Nephron progenitor cell (in vitro differentiated cells): ENCODE data around the gene PRR14L.
"Not testable (repeated sequence)": the region's sequence is repeated elsewhere in the genome, so short reads cannot be mapped to it uniquely, and the experiment has no call there.

Source experiments
- DNase-seq: peaks from one replicate; pipeline ENCODE4 v3.0.0; 2021
- H3K27ac Mint-ChIP-seq: 2 replicates; pipeline ENCODE4 v1.8.0; 2021; ENCODE audit warnings: mild to moderate bottlenecking, moderate library complexity, mixed read lengths
- H3K27me3 Mint-ChIP-seq: 2 replicates; pipeline ENCODE4 v1.8.0; 2021; ENCODE audit warnings: mild to moderate bottlenecking, low read depth, mixed read lengths; ENCODE audit not compliant: poor library complexity
- H3K36me3 Mint-ChIP-seq: 2 replicates; pipeline ENCODE4 v1.8.0; 2021; ENCODE audit warnings: low read depth, mixed read lengths
- H3K4me1 Mint-ChIP-seq: 2 replicates; pipeline ENCODE4 v1.8.0; 2021; ENCODE audit warnings: mixed read lengths
- H3K4me3 Mint-ChIP-seq: 2 replicates; pipeline ENCODE4 v1.8.0; 2021; ENCODE audit warnings: mild to moderate bottlenecking, moderate library complexity, mixed read lengths
- H3K9me3 Mint-ChIP-seq: 2 replicates; pipeline ENCODE4 v1.8.0; 2021; ENCODE audit warnings: mild to moderate bottlenecking, moderate library complexity, mixed read lengths
- TF ChIP-seq, protein P1 (sequence below): fragments of 200-600 bp; sonication (generic); IDR thresholded peaks from 2 replicates; pipeline ENCODE4 v1.5.0; 2021; ENCODE audit warnings: antibody characterized with exemption

Gene PRR14L

GRCh38 chr22:31743871-31744270 lies 6.1 kb downstream of the PRR14L start:
- no peak overlapping the region for H3K27ac Mint-ChIP-seq
- no peak overlapping the region for H3K4me3 Mint-ChIP-seq
- H3K27me3 Mint-ChIP-seq, result no peaks in the 10 kb centered on the region
- TF ChIP-seq, protein P1, sequence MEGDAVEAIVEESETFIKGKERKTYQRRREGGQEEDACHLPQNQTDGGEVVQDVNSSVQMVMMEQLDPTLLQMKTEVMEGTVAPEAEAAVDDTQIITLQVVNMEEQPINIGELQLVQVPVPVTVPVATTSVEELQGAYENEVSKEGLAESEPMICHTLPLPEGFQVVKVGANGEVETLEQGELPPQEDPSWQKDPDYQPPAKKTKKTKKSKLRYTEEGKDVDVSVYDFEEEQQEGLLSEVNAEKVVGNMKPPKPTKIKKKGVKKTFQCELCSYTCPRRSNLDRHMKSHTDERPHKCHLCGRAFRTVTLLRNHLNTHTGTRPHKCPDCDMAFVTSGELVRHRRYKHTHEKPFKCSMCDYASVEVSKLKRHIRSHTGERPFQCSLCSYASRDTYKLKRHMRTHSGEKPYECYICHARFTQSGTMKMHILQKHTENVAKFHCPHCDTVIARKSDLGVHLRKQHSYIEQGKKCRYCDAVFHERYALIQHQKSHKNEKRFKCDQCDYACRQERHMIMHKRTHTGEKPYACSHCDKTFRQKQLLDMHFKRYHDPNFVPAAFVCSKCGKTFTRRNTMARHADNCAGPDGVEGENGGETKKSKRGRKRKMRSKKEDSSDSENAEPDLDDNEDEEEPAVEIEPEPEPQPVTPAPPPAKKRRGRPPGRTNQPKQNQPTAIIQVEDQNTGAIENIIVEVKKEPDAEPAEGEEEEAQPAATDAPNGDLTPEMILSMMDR, result no peak
- H3K36me3 Mint-ChIP-seq, result peaks cover 70% of the 10 kb centered on the region
- peaks cover 18% of the 10 kb centered on the region for H3K4me1 Mint-ChIP-seq
- H3K9me3 Mint-ChIP-seq, result no peaks in the 10 kb centered on the region
- no peak for DNase-seq

DNA sequence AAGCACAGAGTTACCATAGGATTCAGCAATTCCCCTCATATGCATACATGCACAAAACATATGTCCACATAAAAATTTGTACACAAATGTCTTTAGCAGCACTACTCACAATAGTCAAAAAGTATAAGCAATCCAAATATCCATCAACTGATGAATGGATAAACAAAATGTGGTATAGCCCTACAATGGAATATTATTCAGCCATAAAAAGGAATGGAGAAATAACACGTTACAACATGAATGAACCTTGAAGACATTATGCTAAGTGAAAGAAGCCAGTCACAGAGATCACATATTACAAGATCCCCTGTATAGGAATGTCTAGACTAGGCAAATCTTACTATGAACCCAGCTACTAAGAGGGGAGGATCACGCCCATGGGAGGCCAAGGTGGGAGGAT lies 7.2 kb downstream of the PRR14L start:
- TF ChIP-seq, protein P1, result no peak

GRCh38 chr22:31742115-31742514 lies 7.8 kb downstream of the PRR14L start:
- Mint-ChIP-seq H3K36me3 (peaks cover 74% of the 10 kb centered on the region), H3K4me3 (no peak overlapping the region), H3K4me1 (peaks cover 5% of the 10 kb centered on the region), H3K9me3 (no peaks in the 10 kb centered on the region), H3K27me3 (no peaks in the 10 kb centered on the region), H3K27ac (no peak overlapping the region)
- TF ChIP-seq, protein P1, result no peak
- DNase-seq, result no peak

More for the DNA sequence above, 7.2 kb downstream of the PRR14L start:
- Mint-ChIP-seq H3K27ac (no peak overlapping the region), H3K27me3 (no peaks in the 10 kb centered on the region), H3K36me3 (peaks cover 76% of the 10 kb centered on the region), H3K4me3 (no peak overlapping the region), H3K9me3 (no peaks in the 10 kb centered on the region), H3K4me1 (peaks cover 11% of the 10 kb centered on the region)
- DNase-seq, result no peak

GRCh38 chr22:31740314-31740713 lies 9.6 kb downstream of the PRR14L start:
- peaks cover 70% of the 10 kb centered on the region for H3K36me3 Mint-ChIP-seq
- not testable (repeated sequence) for H3K4me3 Mint-ChIP-seq
- H3K27ac Mint-ChIP-seq, result peak overlapping the region; percentile 78

DNA sequence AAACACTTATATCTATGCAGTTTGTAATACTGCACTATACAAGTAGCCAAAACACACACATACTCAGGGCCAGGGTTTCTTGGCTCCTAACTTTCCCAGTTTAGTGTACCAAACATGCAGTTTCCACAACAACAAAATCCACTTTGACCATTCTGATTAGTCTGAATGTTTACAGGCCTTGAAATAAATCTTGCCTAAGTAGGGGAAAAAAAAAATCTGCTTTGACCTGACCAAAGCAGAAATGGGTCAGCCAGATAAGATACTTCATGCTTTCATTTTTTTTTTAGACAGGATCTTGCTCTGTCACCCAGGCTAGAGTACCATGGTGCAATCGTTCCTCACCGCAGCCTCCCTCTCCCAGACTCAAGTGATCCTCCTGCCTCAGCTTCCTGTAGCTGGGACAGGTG lies 10.1 kb downstream of the PRR14L start:
- TF ChIP-seq, protein P1, result no peak
- Mint-ChIP-seq H3K36me3 (peaks cover 71% of the 10 kb centered on the region), H3K9me3 (no peaks in the 10 kb centered on the region), H3K4me1 (peaks cover 5% of the 10 kb centered on the region), H3K27ac (no peak overlapping the region), H3K27me3 (no peaks in the 10 kb centered on the region), H3K4me3 (no peak overlapping the region)
- DNase-seq, result no peak

More at GRCh38 chr22:31740314-31740713, 9.6 kb downstream of the PRR14L start:
- DNase-seq, H3K4me1 Mint-ChIP-seq, H3K27me3 Mint-ChIP-seq, H3K9me3 Mint-ChIP-seq: not testable (repeated sequence)

- Mint-ChIP-seq H3K27me3 (no peaks in the 10 kb centered on the region), H3K4me1 (peaks cover 5% of the 10 kb centered on the region), H3K27ac (peak overlapping the region; percentile 57), H3K36me3 (peaks cover 73% of the 10 kb centered on the region), H3K4me3 (no peak overlapping the region), H3K9me3 (no peaks in the 10 kb centered on the region)
- no peak for DNase-seq
- TF ChIP-seq, protein P1, result no peak
These were observed 11.4 kb downstream of the PRR14L start for GRCh38 chr22:31738566-31738965.
